ENCODE data around the gene B4GALNT1. TPM values are rescaled to one million over a fixed set of nuclear protein-coding genes. Genes with fewer than 3 reads are reported as not detected.

The B4GALNT1 gene
- total RNA-seq, 1 experiment from 2014 or later, result 31.3 TPM

- DNase-seq (ENCODE audit: low read depth, low spot score), result no peak
- Histone ChIP-seq H3K4me3 (replicated peaks in 1 of 2; ENCODE audit: low read depth in 1 of 2, low read length in 2 of 2) (no peak overlapping the region), H3K4me2 (ENCODE audit: low read length) (0 out of 2 replicates have a peak overlapping the region, but pooled peaks have one; percentile 7), H3K27ac (ENCODE audit: low read depth, low read length) (no peak overlapping the region), H3K27me3 (ENCODE audit: insufficient read depth, low read length) (no peaks in the 10 kb centered on the region), H3K9me3 (ENCODE audit: control insufficient read depth in 1 of 2, insufficient read depth in 1 of 2, low read depth in 1 of 2, low read length in 2 of 2) (no peaks in the 10 kb centered on the region), H3K4me1 (ENCODE audit: control insufficient read depth in 1 of 2, insufficient read depth in 2 of 2, low read length in 2 of 2) (peaks cover 0 to 9% of the 10 kb centered on the region in 2 experiments; a peak in 1 of 4 replicates), H3K79me2 (ENCODE audit: insufficient read depth, low read length) (no peaks in the 10 kb centered on the region), H4K20me1 (ENCODE audit: insufficient read depth) (no peaks in the 10 kb centered on the region), H3K9ac (ENCODE audit: low read length) (no peak overlapping the region), H3K9me2 (ENCODE audit: insufficient read depth) (no peaks in the 10 kb centered on the region), H3K36me3 (ENCODE audit: control insufficient read depth in 1 of 2, insufficient read depth in 2 of 2, low read length in 2 of 2) (no peaks in the 10 kb centered on the region), H2AFZ (ENCODE audit: low read depth, low read length, poor library complexity, severe bottlenecking) (no peak overlapping the region)
- ChIA-PET POLR2A (no interaction called here), RAD21 (ENCODE audit: low non-redundant PET in 1 of 2, low total read pairs in 2 of 2, uncharacterized antibody in 2 of 2, unreplicated experiment in 2 of 2) (no interaction called here), CTCF (interaction anchor here (1.7 kb wide), 1 partner anchor 30 kb away, joined by 4 read pairs; no protein-coding TSS in a partner anchor)
- no peak for TF ChIP-seq TCF7L2 (IDR thresholded peaks at IDR 0.05; ENCODE audit: borderline replicate concordance, extremely low read depth, insufficient read depth, insufficient read length)
- intact Hi-C loops (cut with micrococcal nuclease), result no loop called here
- BruUV-seq (replicated peaks), result no TSS peak
- ATAC-seq, result no peak
Measured at GRCh38 chr12:57613427-57614109, 19.4 kb downstream of the B4GALNT1 start.

GRCh38 chr12:57612711-57613426, 20.1 kb downstream of the B4GALNT1 start:
- no TSS peak for BruUV-seq (replicated peaks)
- H2AFZ ChIP-seq (ENCODE audit: low read depth, low read length, poor library complexity, severe bottlenecking), result no peak overlapping the region
- CTCF ChIA-PET, result interaction anchor here (2.0 kb wide), 1 partner anchor 29 kb away, joined by 7 read pairs; no protein-coding TSS in a partner anchor
- peaks cover 0 to 9% of the 10 kb centered on the region in 2 experiments; a peak in 1 of 4 replicates for H3K4me1 ChIP-seq (ENCODE audit: control insufficient read depth in 1 of 2, insufficient read depth in 2 of 2, low read length in 2 of 2)
- no peak overlapping the region for H3K4me2 ChIP-seq (ENCODE audit: low read length)
- no peak overlapping the region for H3K9ac ChIP-seq (ENCODE audit: low read length)
- no peak for ATAC-seq
- H3K27ac ChIP-seq (ENCODE audit: low read depth, low read length), result no peak overlapping the region
- no peaks in the 10 kb centered on the region for H3K9me3 ChIP-seq (ENCODE audit: control insufficient read depth in 1 of 2, insufficient read depth in 1 of 2, low read depth in 1 of 2, low read length in 2 of 2)
- no peak overlapping the region for H3K4me3 ChIP-seq (replicated peaks in 1 of 2; ENCODE audit: low read depth in 1 of 2, low read length in 2 of 2)
- H3K9me2 ChIP-seq (ENCODE audit: insufficient read depth), result no peaks in the 10 kb centered on the region
- H4K20me1 ChIP-seq (ENCODE audit: insufficient read depth), result no peaks in the 10 kb centered on the region
- intact Hi-C loops (cut with micrococcal nuclease), result no loop called here
- no peaks in the 10 kb centered on the region for H3K36me3 ChIP-seq (ENCODE audit: control insufficient read depth in 1 of 2, insufficient read depth in 2 of 2, low read length in 2 of 2)
- H3K79me2 ChIP-seq (ENCODE audit: insufficient read depth, low read length), result no peaks in the 10 kb centered on the region
- no peaks in the 10 kb centered on the region for H3K27me3 ChIP-seq (ENCODE audit: insufficient read depth, low read length)
- RAD21 ChIA-PET (ENCODE audit: low non-redundant PET in 1 of 2, low total read pairs in 2 of 2, uncharacterized antibody in 2 of 2, unreplicated experiment in 2 of 2), result no interaction called here
- POLR2A ChIA-PET, result no interaction called here
- no peak for DNase-seq (ENCODE audit: low read depth, low spot score)
- TF ChIP-seq EGR1 (IDR thresholded peaks at IDR 0.05; ENCODE audit: low read depth), result no peak
- TF ChIP-seq RAD21 (IDR thresholded peaks at IDR 0.05; ENCODE audit: low read depth), result no peak
- no peak for TF ChIP-seq CTCF (IDR thresholded peaks at IDR 0.05 in 2 of 3, conservative IDR thresholded peaks at IDR 0.05 in 1 of 3; ENCODE audit: borderline replicate concordance in 1 of 3, insufficient read depth in 1 of 3, low read depth in 2 of 3, low read length in 2 of 3)
- TF ChIP-seq SIN3A (IDR thresholded peaks at IDR 0.05; ENCODE audit: low read depth), result no peak
- TF ChIP-seq SP1 (IDR thresholded peaks at IDR 0.05; ENCODE audit: low read depth), result no peak
- TF ChIP-seq POLR2AphosphoS5 (IDR thresholded peaks at IDR 0.05; ENCODE audit: low read depth, low read length), result no peak
- TF ChIP-seq TCF7L2 (IDR thresholded peaks at IDR 0.05; ENCODE audit: borderline replicate concordance, extremely low read depth, insufficient read depth, insufficient read length), result no peak
- no peak for TF ChIP-seq FOSL1 (IDR thresholded peaks at IDR 0.05; ENCODE audit: low read depth)
- no peak for TF ChIP-seq ZFX (IDR thresholded peaks at IDR 0.05)
- TF ChIP-seq REST (IDR thresholded peaks at IDR 0.05; ENCODE audit: low read depth), result no peak
- no peak for TF ChIP-seq ELF1 (IDR thresholded peaks at IDR 0.05; ENCODE audit: borderline replicate concordance, low read depth)
- no peak for TF ChIP-seq EZH2phosphoT487 (IDR thresholded peaks at IDR 0.05; ENCODE audit: borderline replicate concordance)
- TF ChIP-seq POLR2A (IDR thresholded peaks at IDR 0.05; ENCODE audit: borderline replicate concordance, extremely low read depth, insufficient read depth, insufficient read length), result no peak

Data from HCT116 (cell line).